K562 (cell line): Measurements from ENCODE around the gene DNAJB13. TPM values are rescaled to one million over a fixed set of nuclear protein-coding genes. Genes with fewer than 3 reads are reported as not detected.

Source experiments
- ATAC-seq: fragments of 200-7000 bp; cut with Tn5 transposase; 3 replicates; pipeline ENCODE4 v1.9.1; 2020; ENCODE audit warnings: moderate library complexity
- BruUV-seq: library from RNA; stranded (reverse); fragments of 400-500 nt; replicated peaks from 2 replicates; lab custom pipeline; 2021; lab: Mats Ljungman, UMichigan
- CTCF ChIA-PET: fragments of 300-600 bp; formaldehyde crosslinking; extraction: SDS; loops from one replicate; lab custom pipeline; 2021; ENCODE audit warnings: low intra/inter-chr PET ratio; lab: Yijun Ruan, JAX
- POLR2A ChIA-PET: fragments of 300-600, 350-650 bp; sonication (Branson Sonifier 250); formaldehyde crosslinking; extraction: SDS; loops from one replicate; lab custom pipeline; 2021; ENCODE audit warnings: antibody characterized with exemption, inconsistent platforms; lab: Yijun Ruan, JAX
- DNase-seq, 4 experiments: peaks; one replicate each; pipeline versions ENCODE4 v3.0.0 to v3.0.0-alpha.2; 2011 to 2018; ENCODE audit warnings: low spot score in 3 of 4, mixed read lengths in 3 of 4; ENCODE audit errors: extremely low read depth in 1 of 4
- FAIRE-seq: peaks from 2 replicates; lab custom pipeline; 2011; peaks lifted over from hg19 to GRCh38; lab: Jason Lieb, UNC
- H2AFZ ChIP-seq: 2 replicates; pipeline ENCODE4 v1.6.0; 2011; ENCODE audit warnings: low read depth, low read length, control low read depth, inconsistent platforms
- H3K27ac ChIP-seq: fragments of 200-600 bp; 3 replicates; pipeline ENCODE4 v1.8.0; 2011; ENCODE audit warnings: low read depth, mild to moderate bottlenecking, control low read depth, inconsistent platforms, low read length, moderate library complexity, mixed read lengths; ENCODE audit errors: extremely low read depth
- H3K27me3 ChIP-seq, 2 experiments: fragments of 300-600 bp in 1 of 2; 2 replicates in 1 of 2; 3 replicates in 1 of 2; pipeline versions ENCODE4 v1.6.0 to v1.8.0; 2011; ENCODE audit warnings: inconsistent platforms in 2 of 2, low read length in 2 of 2, mild to moderate bottlenecking in 1 of 2, mixed read lengths in 1 of 2, moderate library complexity in 1 of 2; ENCODE audit not compliant: control insufficient read depth in 2 of 2, insufficient read depth in 2 of 2
- H3K36me3 ChIP-seq: fragments of 300-600 bp; 3 replicates; pipeline ENCODE4 v1.8.0; 2011; ENCODE audit warnings: mild to moderate bottlenecking, low read length, inconsistent platforms; ENCODE audit not compliant: control insufficient read depth, insufficient read depth
- H3K4me1 ChIP-seq, 2 experiments: fragments of 200-600 bp in 1 of 2; replicated peaks in 1 of 2; 2 replicates in 1 of 2; 3 replicates in 1 of 2; pipeline versions ENCODE4 v1.5.1 to v1.8.0; 2011; ENCODE audit warnings: inconsistent platforms in 2 of 2, low read length in 2 of 2, mild to moderate bottlenecking in 1 of 2, mixed read lengths in 1 of 2, moderate library complexity in 1 of 2; ENCODE audit not compliant: control insufficient read depth in 2 of 2, insufficient read depth in 2 of 2
- H3K4me2 ChIP-seq: 2 replicates; pipeline ENCODE4 v1.6.1; 2011; ENCODE audit warnings: low read length, control low read depth, inconsistent platforms, mixed read lengths; ENCODE audit not compliant: insufficient read depth
- H3K4me3 ChIP-seq: fragments of 200-600 bp; sonication (generic), shearing (Covaris generic); 2 replicates; pipeline ENCODE4 v1.5.1; 2016; ENCODE audit warnings: control low read depth, inconsistent platforms
- H3K79me2 ChIP-seq: fragments of 200-600 bp; 3 replicates; pipeline ENCODE4 v1.8.0; 2011; ENCODE audit warnings: low read length, inconsistent platforms; ENCODE audit not compliant: control insufficient read depth, insufficient read depth
- H3K9ac ChIP-seq, 2 experiments: 2 replicates each; pipeline versions ENCODE4 v1.6.0 to v1.6.1; 2011; ENCODE audit warnings: low read depth in 2 of 2, low read length in 2 of 2, control low read depth in 1 of 2, inconsistent platforms in 1 of 2, mild to moderate bottlenecking in 1 of 2, mixed read lengths in 1 of 2; ENCODE audit not compliant: insufficient read depth in 1 of 2
- H3K9me1 ChIP-seq: one replicate; pipeline ENCODE4 v1.6.0; 2011; ENCODE audit warnings: inconsistent platforms, mild to moderate bottlenecking, low read length, moderate library complexity; ENCODE audit not compliant: control insufficient read depth, insufficient read depth
- H3K9me3 ChIP-seq: replicated peaks from 2 replicates; pipeline ENCODE4 v1.5.1; 2011; ENCODE audit warnings: low read depth, low read length, inconsistent platforms; ENCODE audit not compliant: control insufficient read depth, insufficient read depth
- H4K20me1 ChIP-seq: replicated peaks from 2 replicates; pipeline ENCODE4 v1.6.1; 2011; ENCODE audit warnings: low read length, inconsistent platforms, mixed read lengths; ENCODE audit not compliant: control insufficient read depth, insufficient read depth
- FIP1L1 ChIP-seq: fragments of 200-400 bp; formaldehyde crosslinking; IDR thresholded peaks from 2 replicates; pipeline ENCODE4 v1.6.1; 2018; ENCODE audit warnings: mild to moderate bottlenecking, low read depth, low read length; ENCODE audit not compliant: poor library complexity, severe bottlenecking
- JUNB ChIP-seq: fragments of 450-650 bp; formaldehyde crosslinking; conservative IDR thresholded peaks from 2 replicates; pipeline ENCODE4 v1.4.0; 2020; ENCODE audit warnings: mild to moderate bottlenecking
- ZSCAN32 ChIP-seq: fragments of 450-650 bp; formaldehyde crosslinking; IDR thresholded peaks from 2 replicates; pipeline ENCODE4 v1.4.0; 2020; ENCODE audit warnings: mild to moderate bottlenecking, moderate library complexity
- WGBS: fragments of 100-300 bp; shearing (Covaris generic); methylation state at CpG from one replicate; pipeline ENCODE4 v1.1.6; 2016; ENCODE audit warnings: low coverage, mixed read lengths; ENCODE audit not compliant: insufficient coverage; ENCODE audit errors: missing lambda C conversion rate; 5-methylcytosine and 5-hydroxymethylcytosine counted together
- in situ Hi-C: fragments of 300-500 bp; cut with MboI; formaldehyde crosslinking; loops from 4 replicates; pipeline ENCODE4 v1.15.0; 2018; ENCODE audit warnings: inconsistent platforms, mixed read lengths
- intact Hi-C: fragments of 100-400 bp; cut with micrococcal nuclease; formaldehyde crosslinking; loops from 2 replicates; pipeline ENCODE4 v1.14.2; 2022
- polyA plus RNA-seq, 8 experiments: library from polyadenylated mRNA; depleted of rRNA in 4 of 8; stranded (reverse) in 5 of 8; unstranded in 3 of 8; fragments of >200 nt; fragmentation: Nextera tagmentation in 2 of 8; fragmentation: Illumina TruSeq in 1 of 8; extraction: Ambion mirVana in 2 of 8; extraction: Trizol in 1 of 8; gene quantifications; 2 replicates each; pipeline versions ENCODE4 v1.2.1 to v1.2.3, GENCODE V29; 2011 to 2014; ENCODE audit warnings: inconsistent platforms in 1 of 8, missing spikeins in 1 of 8
- total RNA-seq, 7 experiments: library from RNA; depleted of rRNA in 6 of 7; stranded (reverse); fragments of >200 nt in 6 of 7; fragmentation: Illumina TruSeq in 2 of 7; extraction: Trizol in 2 of 7; gene quantifications; 2 replicates each; pipeline versions ENCODE4 v1.2.1 to v1.2.3, GENCODE V29; 2011 to 2021; ENCODE audit warnings: low replicate concordance in 1 of 7
- TF ChIP-seq, protein P1 (sequence below), 2 experiments: IDR thresholded peaks in 1 of 2; conservative IDR thresholded peaks in 1 of 2; 2 replicates each; pipeline ENCODE4 v1.6.1; 2016; ENCODE audit warnings: low read depth in 2 of 2, mild to moderate bottlenecking in 1 of 2, missing compliant biosample characterization in 1 of 2, missing genetic modification characterization in 1 of 2, moderate library complexity in 1 of 2

The DNAJB13 gene
- total and polyA plus RNA-seq, 9 of the 15 experiments (the other 6 are each of a cell fraction or from before 2014, with no cell fraction given) = 0.14 TPM; not detected in 8

DNA sequence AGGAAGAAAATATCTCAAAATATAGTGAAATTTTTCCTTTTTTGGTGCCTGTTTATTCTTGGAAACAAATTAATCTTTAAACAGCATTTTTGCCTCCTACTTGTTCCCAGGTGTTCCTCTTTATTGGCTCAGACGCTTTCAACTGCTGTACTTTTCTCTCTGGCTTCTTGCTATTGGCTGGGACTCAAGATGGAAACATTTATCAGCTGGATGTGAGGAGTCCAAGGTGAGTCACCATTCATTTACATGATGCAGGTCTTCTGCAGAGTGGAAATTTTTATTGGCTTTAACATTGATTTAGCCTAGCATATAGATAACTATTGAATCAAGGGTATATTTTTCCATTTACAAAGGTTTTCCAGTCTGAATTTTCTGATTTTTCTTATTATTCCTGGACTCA, 34.4 kb upstream of the DNAJB13 start:
- ATAC-seq (no peak), FAIRE-seq (no peak), DNase-seq (peak in 1 of 4 experiments; percentile 20)
- in situ Hi-C loops = no loop called here
- WGBS = 77% methylated on average over 1 of the region's 1 CpG
- Histone ChIP-seq H3K4me1 (peaks cover 0 to 3% of the 10 kb centered on the region in 2 experiments; a peak in 3 of 5 replicates), H3K27me3 (no peaks in the 10 kb centered on the region), H3K9me1 (no peaks in the 10 kb centered on the region), H3K4me3 (no peak overlapping the region), H3K9ac (no peak overlapping the region), H2AFZ (no peak overlapping the region), H3K27ac (no peak overlapping the region), H3K79me2 (no peaks in the 10 kb centered on the region), H3K4me2 (no peak overlapping the region), H4K20me1 (no peaks in the 10 kb centered on the region), H3K9me3 (no peaks in the 10 kb centered on the region), H3K36me3 (peaks cover 61% of the 10 kb centered on the region)
- TF ChIP-seq, protein P1, sequence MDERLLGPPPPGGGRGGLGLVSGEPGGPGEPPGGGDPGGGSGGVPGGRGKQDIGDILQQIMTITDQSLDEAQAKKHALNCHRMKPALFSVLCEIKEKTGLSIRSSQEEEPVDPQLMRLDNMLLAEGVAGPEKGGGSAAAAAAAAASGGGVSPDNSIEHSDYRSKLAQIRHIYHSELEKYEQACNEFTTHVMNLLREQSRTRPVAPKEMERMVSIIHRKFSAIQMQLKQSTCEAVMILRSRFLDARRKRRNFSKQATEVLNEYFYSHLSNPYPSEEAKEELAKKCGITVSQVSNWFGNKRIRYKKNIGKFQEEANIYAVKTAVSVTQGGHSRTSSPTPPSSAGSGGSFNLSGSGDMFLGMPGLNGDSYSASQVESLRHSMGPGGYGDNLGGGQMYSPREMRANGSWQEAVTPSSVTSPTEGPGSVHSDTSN (CRISPR knock-in tag; IDR thresholded peaks at IDR 0.05; ENCODE audit: low read depth) = no peak
- TF ChIP-seq, protein P1 (tag; conservative IDR thresholded peaks at IDR 0.05; ENCODE audit: low read depth) = no peak
- TF ChIP-seq FIP1L1 (no peak), JUNB (CRISPR knock-in tag) (no peak), ZSCAN32 (CRISPR knock-in tag) (no peak)
- no TSS peak for BruUV-seq
- ChIA-PET CTCF (no interaction called here), POLR2A (no interaction called here)
- intact Hi-C loops = no loop called here
